ENCODE measurements around the gene DUSP1. TPM values are rescaled to one million over a fixed set of nuclear protein-coding genes. Genes with fewer than 3 reads are reported as not detected.

The DUSP1 gene
- total and polyA plus RNA-seq, 2 of the 13 experiments (the other 11 are each of a cell fraction or from before 2014, with no cell fraction given): 27.1 to 55.5 TPM

GRCh38 chr5:172730981-172731679 is 39.9 kb downstream of the DUSP1 start (continued):
- TF ChIP-seq, protein P1, sequence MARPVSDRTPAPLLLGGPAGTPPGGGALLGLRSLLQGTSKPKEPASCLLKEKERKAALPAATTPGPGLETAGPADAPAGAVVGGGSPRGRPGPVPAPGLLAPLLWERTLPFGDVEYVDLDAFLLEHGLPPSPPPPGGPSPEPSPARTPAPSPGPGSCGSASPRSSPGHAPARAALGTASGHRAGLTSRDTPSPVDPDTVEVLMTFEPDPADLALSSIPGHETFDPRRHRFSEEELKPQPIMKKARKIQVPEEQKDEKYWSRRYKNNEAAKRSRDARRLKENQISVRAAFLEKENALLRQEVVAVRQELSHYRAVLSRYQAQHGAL (CRISPR knock-in tag; IDR thresholded peaks at IDR 0.05; ENCODE audit: not compliant biosample characterization): peak; percentile 94
- no peak for TF ChIP-seq TARDBP (CRISPR knock-in tag; IDR thresholded peaks at IDR 0.05)
- peak; percentile 49; the same call in 1 of the 2 replicates for TF ChIP-seq ZNF788 (CRISPR knock-in tag; IDR thresholded peaks at IDR 0.05; ENCODE audit: borderline replicate concordance)
- TF ChIP-seq TEAD3 (CRISPR knock-in tag; optimal IDR thresholded peaks at IDR 0.05; ENCODE audit: borderline replicate concordance): peak; percentile 89
- TF ChIP-seq MYNN (CRISPR knock-in tag; IDR thresholded peaks at IDR 0.05; ENCODE audit: low read depth): no peak
- TF ChIP-seq DDIT3 (CRISPR knock-in tag; IDR thresholded peaks at IDR 0.05): no peak
- TF ChIP-seq ZNF569 (CRISPR knock-in tag; IDR thresholded peaks at IDR 0.05; ENCODE audit: borderline replicate concordance): no peak
- TF ChIP-seq ZBTB21 (CRISPR knock-in tag; IDR thresholded peaks at IDR 0.05): 0 out of 2 replicates have a peak, but pooled peaks have one; percentile 32
- peak; percentile 81; the same call in 1 of the 2 replicates for TF ChIP-seq ZNF83 (CRISPR knock-in tag; IDR thresholded peaks at IDR 0.05; ENCODE audit: borderline replicate concordance)
- TF ChIP-seq ZBTB44 (CRISPR knock-in tag; IDR thresholded peaks at IDR 0.05): no peak
- TF ChIP-seq, protein P2, sequence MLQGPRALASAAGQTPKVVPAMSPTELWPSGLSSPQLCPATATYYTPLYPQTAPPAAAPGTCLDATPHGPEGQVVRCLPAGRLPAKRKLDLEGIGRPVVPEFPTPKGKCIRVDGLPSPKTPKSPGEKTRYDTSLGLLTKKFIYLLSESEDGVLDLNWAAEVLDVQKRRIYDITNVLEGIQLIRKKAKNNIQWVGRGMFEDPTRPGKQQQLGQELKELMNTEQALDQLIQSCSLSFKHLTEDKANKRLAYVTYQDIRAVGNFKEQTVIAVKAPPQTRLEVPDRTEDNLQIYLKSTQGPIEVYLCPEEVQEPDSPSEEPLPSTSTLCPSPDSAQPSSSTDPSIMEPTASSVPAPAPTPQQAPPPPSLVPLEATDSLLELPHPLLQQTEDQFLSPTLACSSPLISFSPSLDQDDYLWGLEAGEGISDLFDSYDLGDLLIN (CRISPR knock-in tag; IDR thresholded peaks at IDR 0.05; ENCODE audit: borderline replicate concordance): no peak; the same call in 1 of the 2 replicates
- TF ChIP-seq KLF16 (CRISPR knock-in tag; IDR thresholded peaks at IDR 0.05): peak in 1 of 2 experiments; percentile 90; a peak in 2 of 4 replicates
- TF ChIP-seq SRSF9 (IDR thresholded peaks at IDR 0.05; ENCODE audit: borderline replicate concordance, insufficient read depth, low read depth, low read length, poor library complexity, severe bottlenecking): no peak
- TF ChIP-seq ATRX (CRISPR knock-in tag; IDR thresholded peaks at IDR 0.05; ENCODE audit: borderline replicate concordance): no peak
- TF ChIP-seq, protein P3, sequence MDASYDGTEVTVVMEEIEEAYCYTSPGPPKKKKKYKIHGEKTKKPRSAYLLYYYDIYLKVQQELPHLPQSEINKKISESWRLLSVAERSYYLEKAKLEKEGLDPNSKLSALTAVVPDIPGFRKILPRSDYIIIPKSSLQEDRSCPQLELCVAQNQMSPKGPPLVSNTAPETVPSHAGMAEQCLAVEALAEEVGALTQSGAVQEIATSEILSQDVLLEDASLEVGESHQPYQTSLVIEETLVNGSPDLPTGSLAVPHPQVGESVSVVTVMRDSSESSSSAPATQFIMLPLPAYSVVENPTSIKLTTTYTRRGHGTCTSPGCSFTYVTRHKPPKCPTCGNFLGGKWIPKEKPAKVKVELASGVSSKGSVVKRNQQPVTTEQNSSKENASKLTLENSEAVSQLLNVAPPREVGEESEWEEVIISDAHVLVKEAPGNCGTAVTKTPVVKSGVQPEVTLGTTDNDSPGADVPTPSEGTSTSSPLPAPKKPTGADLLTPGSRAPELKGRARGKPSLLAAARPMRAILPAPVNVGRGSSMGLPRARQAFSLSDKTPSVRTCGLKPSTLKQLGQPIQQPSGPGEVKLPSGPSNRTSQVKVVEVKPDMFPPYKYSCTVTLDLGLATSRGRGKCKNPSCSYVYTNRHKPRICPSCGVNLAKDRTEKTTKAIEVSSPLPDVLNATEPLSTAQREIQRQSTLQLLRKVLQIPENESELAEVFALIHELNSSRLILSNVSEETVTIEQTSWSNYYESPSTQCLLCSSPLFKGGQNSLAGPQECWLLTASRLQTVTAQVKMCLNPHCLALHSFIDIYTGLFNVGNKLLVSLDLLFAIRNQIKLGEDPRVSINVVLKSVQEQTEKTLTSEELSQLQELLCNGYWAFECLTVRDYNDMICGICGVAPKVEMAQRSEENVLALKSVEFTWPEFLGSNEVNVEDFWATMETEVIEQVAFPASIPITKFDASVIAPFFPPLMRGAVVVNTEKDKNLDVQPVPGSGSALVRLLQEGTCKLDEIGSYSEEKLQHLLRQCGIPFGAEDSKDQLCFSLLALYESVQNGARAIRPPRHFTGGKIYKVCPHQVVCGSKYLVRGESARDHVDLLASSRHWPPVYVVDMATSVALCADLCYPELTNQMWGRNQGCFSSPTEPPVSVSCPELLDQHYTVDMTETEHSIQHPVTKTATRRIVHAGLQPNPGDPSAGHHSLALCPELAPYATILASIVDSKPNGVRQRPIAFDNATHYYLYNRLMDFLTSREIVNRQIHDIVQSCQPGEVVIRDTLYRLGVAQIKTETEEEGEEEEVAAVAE (CRISPR knock-in tag; IDR thresholded peaks at IDR 0.05; ENCODE audit: borderline replicate concordance): peak; percentile 94
- peak; percentile 50; the same call in 1 of the 2 replicates for TF ChIP-seq BCL6 (CRISPR knock-in tag; IDR thresholded peaks at IDR 0.05)
- peak; percentile 78; the same call in 1 of the 2 replicates for TF ChIP-seq HDAC1 (CRISPR knock-in tag; IDR thresholded peaks at IDR 0.05)
- peak; percentile 73; the same call in 1 of the 2 replicates for TF ChIP-seq ZNF253 (CRISPR knock-in tag; IDR thresholded peaks at IDR 0.05; ENCODE audit: borderline replicate concordance)
- no peak for TF ChIP-seq ARID2 (CRISPR knock-in tag; IDR thresholded peaks at IDR 0.05; ENCODE audit: borderline replicate concordance)
- peak; percentile 71; the same call in 1 of the 2 replicates for TF ChIP-seq ARNTL (CRISPR knock-in tag; IDR thresholded peaks at IDR 0.05)
